HepG2 (cell line): Measurements from ENCODE around the gene SLC12A3. TPM values are rescaled to one million over a fixed set of nuclear protein-coding genes. Genes with fewer than 3 reads are reported as not detected.
A peak's percentile ranks its signal among the peaks of the same experiment; 100 is the strongest.

ENCODE experiments used
- ATAC-seq: fragments of 200-7000 bp; cut with Tn5 transposase; 3 replicates; pipeline ENCODE4 v1.9.1; 2020; ENCODE audit warnings: mild to moderate bottlenecking, moderate library complexity
- BruUV-seq: library from RNA; stranded (reverse); fragments of 400-500 nt; replicated peaks from 2 replicates; lab custom pipeline; 2021; lab: Mats Ljungman, UMichigan
- CTCF ChIA-PET: fragments of 300-600 bp; formaldehyde crosslinking; extraction: SDS; loops from one replicate; lab custom pipeline; 2021; ENCODE audit warnings: low total read pairs, inconsistent platforms, low intra/inter-chr PET ratio; lab: Yijun Ruan, JAX
- POLR2A ChIA-PET: fragments of 350-600 bp; sonication (Branson Sonifier 250); formaldehyde crosslinking; loops from one replicate; lab custom pipeline; 2020; ENCODE audit warnings: antibody characterized with exemption, inconsistent platforms; lab: Yijun Ruan, JAX
- DNase-seq: peaks from one replicate; pipeline ENCODE4 v3.0.0-alpha.2; 2015; ENCODE audit warnings: low spot score
- FAIRE-seq: peaks from 3 replicates; lab custom pipeline; 2011; peaks lifted over from hg19 to GRCh38; lab: Jason Lieb, UNC
- H2AFZ ChIP-seq: one replicate; pipeline ENCODE4 v1.6.1; 2011; ENCODE audit warnings: low read length, inconsistent platforms
- H3K27ac ChIP-seq: fragments of 300-600 bp; 3 replicates; pipeline ENCODE4 v1.8.0; 2011; ENCODE audit warnings: mixed run types, mild to moderate bottlenecking, mixed read lengths, low read length, inconsistent platforms; ENCODE audit not compliant: insufficient read depth; ENCODE audit errors: extremely low read length
- H3K27me3 ChIP-seq, 2 experiments: fragments of 200-600 bp in 1 of 2; 2 replicates in 1 of 2; 3 replicates in 1 of 2; pipeline versions ENCODE4 v1.6.0 to v1.8.0; 2011; ENCODE audit warnings: low read length in 2 of 2, mild to moderate bottlenecking in 2 of 2, moderate library complexity in 2 of 2, inconsistent platforms in 1 of 2; ENCODE audit not compliant: insufficient read depth in 2 of 2, control insufficient read depth in 1 of 2
- H3K36me3 ChIP-seq, 2 experiments: fragments of 200-600 bp in 1 of 2; replicated peaks in 1 of 2; 2 replicates in 1 of 2; 3 replicates in 1 of 2; pipeline versions ENCODE4 v1.5.1 to v1.8.0; 2011; ENCODE audit warnings: low read length in 2 of 2, inconsistent platforms in 1 of 2; ENCODE audit not compliant: insufficient read depth in 2 of 2, control insufficient read depth in 1 of 2
- H3K4me1 ChIP-seq: 2 replicates; pipeline ENCODE4 v1.5.1; 2012; ENCODE audit warnings: low read length, inconsistent platforms; ENCODE audit not compliant: insufficient read depth
- H3K4me2 ChIP-seq: 2 replicates; pipeline ENCODE4 v1.6.0; 2011; ENCODE audit warnings: low read depth, low read length, inconsistent platforms
- H3K4me3 ChIP-seq, 3 experiments: fragments of 200-600 bp in 1 of 3; sonication (generic), shearing (Covaris generic) in 1 of 3; replicated peaks in 1 of 3; 2 replicates each; pipeline ENCODE4 v1.5.1; 2011 to 2016; ENCODE audit warnings: low read length in 3 of 3, inconsistent platforms in 2 of 3, low read depth in 2 of 3, mild to moderate bottlenecking in 2 of 3, control low read depth in 1 of 3, mixed read lengths in 1 of 3; ENCODE audit not compliant: insufficient read depth in 1 of 3
- H3K79me2 ChIP-seq: one replicate; pipeline ENCODE4 v1.6.1; 2011; ENCODE audit warnings: low read length, inconsistent platforms; ENCODE audit not compliant: insufficient read depth
- H3K9ac ChIP-seq: 2 replicates; pipeline ENCODE4 v1.6.0; 2011; ENCODE audit warnings: mild to moderate bottlenecking, low read depth, low read length, inconsistent platforms; ENCODE audit not compliant: insufficient read depth
- H3K9me3 ChIP-seq: 2 replicates; pipeline ENCODE4 v1.5.1; 2012; ENCODE audit warnings: mild to moderate bottlenecking, low read length
- H4K20me1 ChIP-seq: 2 replicates; pipeline ENCODE4 v1.6.0; 2011; ENCODE audit warnings: inconsistent platforms, mild to moderate bottlenecking, low read length, moderate library complexity; ENCODE audit not compliant: insufficient read depth
- ESRRA ChIP-seq: sonication (generic); formaldehyde crosslinking; IDR thresholded peaks from 2 replicates; pipeline ENCODE4 v1.5.1; 2020; ENCODE audit warnings: mild to moderate bottlenecking, low read depth, missing genetic modification reagents
- MTA1 ChIP-seq: sonication (generic); formaldehyde crosslinking; IDR thresholded peaks from 2 replicates; pipeline ENCODE4 v1.4.0; 2020; ENCODE audit warnings: missing genetic modification reagents, mild to moderate bottlenecking, borderline replicate concordance
- MTERF4 ChIP-seq: sonication (generic); formaldehyde crosslinking; IDR thresholded peaks from 2 replicates; pipeline ENCODE4 v1.8.0; 2023; ENCODE audit warnings: mild to moderate bottlenecking, missing genetic modification reagents
- NFE2L1 ChIP-seq: sonication (generic); formaldehyde crosslinking; IDR thresholded peaks from 2 replicates; pipeline ENCODE4 v1.4.0; 2020; ENCODE audit warnings: missing genetic modification reagents, mild to moderate bottlenecking, borderline replicate concordance
- NONO ChIP-seq, 2 experiments: fragments of 450-650 bp in 1 of 2; sonication (generic) in 1 of 2; formaldehyde crosslinking in 1 of 2; IDR thresholded peaks in 1 of 2; conservative IDR thresholded peaks in 1 of 2; 2 replicates each; pipeline versions ENCODE4 v1.6.1 to v1.8.0; 2017 to 2022; ENCODE audit warnings: mild to moderate bottlenecking in 1 of 2, missing genetic modification reagents in 1 of 2, moderate library complexity in 1 of 2
- STAT5B ChIP-seq: sonication (generic); formaldehyde crosslinking; IDR thresholded peaks from 2 replicates; pipeline ENCODE4 v1.4.0; 2020; ENCODE audit warnings: missing genetic modification reagents
- ZNF318 ChIP-seq: sonication (generic); formaldehyde crosslinking; IDR thresholded peaks from 2 replicates; pipeline ENCODE4 v1.4.0; 2020; ENCODE audit warnings: mild to moderate bottlenecking, missing genetic modification reagents
- ZNF33B ChIP-seq: sonication (generic); formaldehyde crosslinking; IDR thresholded peaks from 2 replicates; pipeline ENCODE4 v1.5.1; 2020; ENCODE audit warnings: mild to moderate bottlenecking, missing genetic modification reagents
- ZNF34 ChIP-seq: sonication (generic); formaldehyde crosslinking; IDR thresholded peaks from 2 replicates; pipeline ENCODE4 v1.4.0; 2020; ENCODE audit warnings: mild to moderate bottlenecking, missing genetic modification reagents, borderline replicate concordance
- WGBS: methylation state at CpG from one replicate; pipeline ENCODE4 v1.1.6; 2017; ENCODE audit warnings: low lambda C conversion rate; 5-methylcytosine and 5-hydroxymethylcytosine counted together
- in situ Hi-C: cut with HindIII; loops from 2 replicates; pipeline ENCODE4 v1.10.0; 2017; ENCODE audit warnings: low pct_unique_long_range_greater_than_20kb; ENCODE audit not compliant: extremely low pct_ligation_motif_present
- intact Hi-C: fragments of 100-400 bp; cut with micrococcal nuclease; formaldehyde crosslinking; loops from one replicate; pipeline ENCODE4 v1.10.0; 2022; ENCODE audit not compliant: unreplicated experiment
- polyA plus RNA-seq, 8 experiments: library from polyadenylated mRNA; depleted of rRNA in 3 of 8; stranded (reverse) in 7 of 8; unstranded in 1 of 8; fragments of >200 nt; fragmentation: Illumina TruSeq in 4 of 8; extraction: Trizol in 4 of 8; gene quantifications; 2 replicates each; pipeline versions ENCODE4 v1.2.1 to v1.2.3, GENCODE V29; 2011 to 2016; ENCODE audit warnings: low read depth in 4 of 8, missing spikeins in 1 of 8, mixed read lengths in 1 of 8; ENCODE audit not compliant: insufficient read depth in 1 of 8
- total RNA-seq, 5 experiments: library from RNA; depleted of rRNA; stranded (reverse); fragments of >200 nt; fragmentation: Illumina TruSeq; extraction: Trizol; gene quantifications; 2 replicates each; pipeline ENCODE4 v1.2.3, GENCODE V29; 2016; ENCODE audit warnings: low read depth in 1 of 5

SLC12A3 gene
- total and polyA plus RNA-seq, 2 of the 13 experiments (the other 11 are each of a cell fraction or from before 2014, with no cell fraction given), result 6.2 TPM; not detected in 1

- FAIRE-seq, result no peak
- Histone ChIP-seq H3K36me3 (peaks cover 1 to 17% of the 10 kb centered on the region in 2 experiments; a peak in 3 of 5 replicates), H3K4me1 (peaks cover 32% of the 10 kb centered on the region), H3K9ac (peak overlapping the region; percentile 92), H2AFZ (no peak overlapping the region), H3K9me3 (no peaks in the 10 kb centered on the region), H3K27ac (peak overlapping the region; percentile 80), H3K4me3 (no peak overlapping the region), H3K4me2 (peak overlapping the region; percentile 94), H4K20me1 (peaks cover 32% of the 10 kb centered on the region), H3K27me3 (no peaks in the 10 kb centered on the region; a peak in 1 of 5 replicates), H3K79me2 (peaks cover 36% of the 10 kb centered on the region)
- CTCF ChIA-PET, result no interaction called here
- intact Hi-C loops, result loop anchor here (5.0 kb wide), 2 partner anchors 58 to 118 kb away; no protein-coding TSS in a partner anchor
- WGBS, result 97% methylated on average over 13 of the region's 15 CpGs
- TF ChIP-seq ZNF33B (CRISPR knock-in tag) (0 out of 2 replicates have a peak, but pooled peaks have one; percentile 41), STAT5B (CRISPR knock-in tag) (no peak), MTA1 (CRISPR knock-in tag) (peak; percentile 59; the same call in 1 of the 2 replicates), ZNF34 (CRISPR knock-in tag) (0 out of 2 replicates have a peak, but pooled peaks have one; percentile 0), ZNF318 (0 out of 2 replicates have a peak, but pooled peaks have one; percentile 20), MTERF4 (0 out of 2 replicates have a peak, but pooled peaks have one; percentile 34), NONO (IDR thresholded peaks at IDR 0.05) (no peak), NONO (CRISPR knock-in tag; conservative IDR thresholded peaks at IDR 0.05) (no peak), NFE2L1 (CRISPR knock-in tag) (0 out of 2 replicates have a peak, but pooled peaks have one; percentile 14), ESRRA (no peak)
- no peak for DNase-seq
- POLR2A ChIA-PET, result interaction anchor here (0.8 to 8.3 kb wide), 19 partner anchors 10 to 116 kb away, joined by 3 to 232 read pairs (median 6); no protein-coding TSS in a partner anchor
- in situ Hi-C loops, result no loop called here
- no peak for ATAC-seq
- BruUV-seq, result no TSS peak
Observed at GRCh38 chr16:56930486-56931270, 65.7 kb downstream of the SLC12A3 start.
